NCI-H1417 (cell line): ENCODE results near the gene MOB1A.
"Not testable (repeated sequence)": the region's sequence is repeated elsewhere in the genome, so short reads cannot be mapped to it uniquely, and the experiment has no call there.

ENCODE experiments used
- DNase-seq, 3 experiments: peaks; one replicate each; lab custom pipeline; 2025; lab: John Stamatoyannopoulos, UW

MOB1A gene

DNA sequence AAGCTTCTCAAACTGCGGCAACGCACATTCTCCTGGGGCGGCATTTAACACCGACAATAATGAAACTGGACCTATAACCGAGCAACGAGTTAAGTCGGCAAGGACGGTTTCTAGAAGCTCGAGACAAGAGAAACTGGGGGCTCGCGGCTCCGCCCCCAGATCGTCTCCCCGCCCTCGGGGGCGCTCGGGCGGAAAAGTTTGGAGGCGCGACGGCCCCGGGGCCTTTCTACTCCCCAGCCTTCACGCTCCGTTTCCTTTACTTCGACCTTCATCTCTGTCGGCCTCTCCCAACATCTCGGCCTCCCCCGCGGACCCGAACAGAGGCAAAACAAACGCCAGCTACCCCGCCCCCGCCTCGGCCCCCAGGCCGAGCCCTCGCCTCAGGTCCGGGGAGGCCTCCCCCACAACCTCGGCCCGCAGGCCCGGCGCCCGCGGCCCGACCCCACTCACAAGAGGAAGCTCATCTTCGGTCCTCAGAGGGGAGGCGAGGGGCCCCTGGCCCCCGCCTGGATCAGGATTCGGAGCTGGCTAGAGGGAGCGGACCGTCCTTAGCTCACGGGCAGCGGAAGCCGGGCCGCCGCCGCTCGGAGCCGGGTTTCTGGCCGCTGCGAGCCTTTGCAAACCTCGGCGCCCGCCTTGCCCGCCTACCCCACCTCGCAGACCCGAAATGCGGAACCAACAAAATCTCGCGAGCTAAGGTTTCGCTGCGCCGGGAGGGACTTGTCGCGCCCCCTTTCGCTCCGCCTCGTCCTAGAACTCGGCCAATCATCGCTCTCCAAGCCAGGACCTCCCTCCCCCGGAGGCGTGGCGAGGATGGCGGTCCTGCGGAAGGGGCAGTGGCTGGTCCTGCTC, at the start of gene MOB1A:
TSS of gene MOB1A (minus strand) at position 669 of the 852 bp plus-strand sequence. CDS start at position 464, 205 bp downstream.
- peak; percentile 94 to 100 (median 99) for DNase-seq

- no peak for DNase-seq
Measured at GRCh38 chr2:74227646-74228045, 49.0 kb upstream of the MOB1A start.

DNA sequence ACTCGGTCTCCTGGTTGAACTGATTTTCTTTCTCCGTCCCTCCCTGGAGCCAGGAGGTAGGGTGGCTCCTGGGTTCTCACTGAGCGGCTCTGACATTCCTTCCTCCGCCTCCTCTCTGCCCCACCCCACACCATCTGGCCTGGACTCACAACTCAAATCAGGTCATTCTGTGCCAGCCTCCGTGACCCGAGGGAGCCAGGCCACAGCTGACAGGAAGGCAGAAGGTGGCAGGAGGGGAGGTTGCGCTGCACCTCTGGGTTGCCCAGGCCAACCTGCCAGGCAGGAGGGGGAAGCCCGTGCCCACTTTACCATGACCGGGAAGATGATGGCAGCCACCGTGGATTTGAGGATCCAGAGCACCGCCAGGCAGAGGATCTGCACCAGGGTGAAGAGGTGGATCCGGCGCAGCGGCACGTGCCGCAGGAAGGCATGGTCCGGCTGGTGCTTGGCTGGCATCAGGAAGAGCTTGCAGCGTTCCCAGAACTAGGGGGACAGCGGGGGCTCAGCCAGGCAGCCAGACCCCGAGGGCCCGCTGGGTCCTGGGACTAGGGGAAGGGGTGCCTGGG, 48.1 kb upstream of the MOB1A start:
- DNase-seq = no peak

- DNase-seq = no peak
Measured at GRCh38 chr2:74225698-74226459, 47.2 kb upstream of the MOB1A start.

DNA sequence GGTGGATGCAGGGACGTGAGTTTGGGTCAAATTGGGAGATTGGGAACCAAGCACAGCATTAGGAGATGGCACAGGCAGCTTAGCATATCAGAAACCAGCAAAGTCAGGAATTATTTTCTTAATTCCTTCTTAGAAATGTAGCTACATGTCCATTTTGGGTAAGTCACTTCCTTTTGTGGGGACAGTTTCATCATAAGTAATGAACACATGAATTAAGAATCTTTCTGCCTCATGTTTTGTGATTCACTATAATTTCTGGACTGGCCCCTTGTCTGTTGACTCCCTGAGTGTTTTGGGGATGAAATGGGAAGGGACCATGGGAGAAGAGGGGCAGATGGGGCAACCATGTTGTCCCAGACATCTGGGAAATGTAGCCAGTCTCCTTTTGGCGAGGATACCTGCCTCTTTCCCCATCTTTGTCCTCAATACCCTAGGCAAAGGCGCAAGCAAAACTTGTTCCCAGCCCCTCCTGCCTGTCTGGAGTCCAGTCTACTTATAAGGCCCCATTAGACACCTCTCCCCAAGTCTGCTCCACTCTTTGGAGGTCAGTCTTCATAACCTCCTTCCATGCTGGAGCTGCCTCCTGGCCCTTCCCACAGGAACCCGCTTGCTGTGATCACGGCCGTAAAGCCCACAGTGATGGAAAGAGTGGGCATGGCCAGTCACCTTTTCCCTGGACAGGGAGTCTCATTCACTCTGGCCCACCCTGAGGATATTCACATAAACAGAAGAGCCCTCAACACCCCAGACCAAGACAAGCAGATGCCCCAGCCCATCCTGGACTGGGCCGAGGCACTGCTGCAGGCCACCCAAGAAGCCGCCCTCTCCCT, 45.5 kb upstream of the MOB1A start:
- DNase-seq = no peak

DNA sequence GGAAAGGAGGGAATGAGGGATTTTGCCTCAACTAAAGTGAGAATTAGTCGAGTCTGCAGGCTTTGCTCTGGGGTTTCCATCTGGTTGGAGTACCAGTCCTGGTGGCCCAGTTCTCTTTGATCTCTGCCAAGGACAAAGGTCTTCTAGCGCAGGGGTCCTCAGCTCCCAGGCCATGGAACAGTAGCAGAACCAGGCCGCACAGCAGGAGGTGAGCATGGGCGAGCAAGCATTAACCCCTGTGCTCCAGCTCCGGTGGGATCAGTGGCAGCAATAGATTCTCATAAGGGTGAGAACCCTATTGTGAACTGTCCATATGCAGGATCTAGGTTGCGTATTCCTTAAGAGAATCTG, 43.6 kb upstream of the MOB1A start:
- no peak for DNase-seq

GRCh38 chr2:74221604-74222299, 43.1 kb upstream of the MOB1A start:
- DNase-seq = no peak

DNA sequence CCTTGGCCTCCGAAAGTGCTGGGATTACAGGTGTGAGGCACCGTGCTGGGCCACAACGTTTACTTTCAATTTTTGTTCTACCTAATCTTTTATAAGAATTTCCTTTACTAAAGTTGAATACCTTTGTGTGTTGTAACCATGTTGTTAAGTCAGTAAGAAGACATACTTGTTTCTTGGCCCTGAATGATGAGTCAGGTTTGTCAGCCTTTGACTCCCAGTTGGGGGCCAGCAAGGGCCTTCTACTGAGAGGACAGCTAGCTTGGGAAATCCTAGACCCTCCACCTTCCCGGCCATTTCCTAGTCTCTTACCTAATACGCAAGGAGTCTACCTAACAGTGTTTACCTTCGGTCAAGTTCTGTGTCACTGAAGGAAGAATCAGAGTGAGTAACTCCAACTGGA, 42.4 kb upstream of the MOB1A start:
- no peak for DNase-seq

GRCh38 chr2:74219846-74220486, 41.3 kb upstream of the MOB1A start:
- no peak for DNase-seq

- no peak for DNase-seq
Measured at GRCh38 chr2:74216642-74217041, 38.0 kb upstream of the MOB1A start.

GRCh38 chr2:74215771-74216170, 37.1 kb upstream of the MOB1A start:
- not testable (repeated sequence) for DNase-seq

- DNase-seq = no peak
Measured at GRCh38 chr2:74212702-74213410, 34.2 kb upstream of the MOB1A start.

GRCh38 chr2:74206180-74206688, 27.6 kb upstream of the MOB1A start:
- DNase-seq = no peak

DNA sequence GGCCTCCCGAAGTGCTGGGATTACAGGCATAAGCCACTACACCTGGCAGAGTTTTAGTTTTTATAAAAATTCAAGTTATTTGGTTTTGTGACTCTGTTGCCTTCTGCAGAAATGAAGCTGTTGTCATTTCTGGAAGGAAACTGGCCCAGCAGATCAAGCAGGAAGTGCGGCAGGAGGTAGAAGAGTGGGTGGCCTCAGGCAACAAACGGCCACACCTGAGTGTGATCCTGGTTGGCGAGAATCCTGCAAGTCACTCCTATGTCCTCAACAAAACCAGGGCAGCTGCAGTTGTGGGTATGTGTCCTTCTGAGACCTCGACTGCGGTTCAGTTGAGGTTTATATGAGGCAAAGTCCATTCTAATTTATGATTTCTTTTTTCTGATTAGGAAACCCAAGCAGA, 26.9 kb upstream of the MOB1A start:
- peak in 2 of 3 experiments; percentile 16 to 53 for DNase-seq

DNA sequence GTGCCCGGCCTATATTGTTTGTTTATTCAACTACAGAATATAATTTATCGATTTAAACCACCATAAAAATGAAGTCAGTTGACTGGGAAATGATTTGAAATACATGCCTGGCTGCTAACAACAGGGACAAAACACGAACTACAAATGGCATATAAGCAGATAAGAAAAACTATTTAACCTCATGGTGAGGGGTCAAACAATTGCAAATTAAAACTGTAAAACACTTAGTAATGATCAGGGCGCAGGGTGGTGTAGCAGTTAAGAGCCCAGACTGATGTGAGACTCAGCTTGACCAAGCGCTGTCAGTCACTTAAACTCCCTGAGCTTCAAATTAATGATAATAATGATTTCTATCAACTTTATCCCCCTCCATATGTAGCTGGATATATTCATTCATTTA, 26.4 kb upstream of the MOB1A start:
- DNase-seq = no peak

DNA sequence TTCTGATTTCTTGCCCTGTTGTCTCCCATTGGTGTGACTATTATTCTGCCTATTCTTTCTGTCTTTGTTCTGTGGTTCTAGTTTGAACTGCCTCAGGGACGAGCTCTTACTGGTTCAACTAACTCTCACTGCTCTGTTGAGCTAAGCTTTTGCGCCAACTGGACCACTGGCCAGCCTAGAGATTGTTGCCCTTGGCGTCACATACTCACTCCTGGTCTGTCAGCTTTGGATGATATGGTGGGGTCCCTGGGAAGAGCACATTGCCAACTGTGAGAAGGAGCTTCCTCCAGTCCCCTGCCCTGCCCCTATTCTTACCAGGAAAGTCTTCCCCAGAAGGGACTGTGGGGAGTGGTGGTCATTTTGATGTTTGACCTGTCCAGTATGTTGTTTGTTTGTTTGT, 25.8 kb upstream of the MOB1A start:
- no peak for DNase-seq

DNA sequence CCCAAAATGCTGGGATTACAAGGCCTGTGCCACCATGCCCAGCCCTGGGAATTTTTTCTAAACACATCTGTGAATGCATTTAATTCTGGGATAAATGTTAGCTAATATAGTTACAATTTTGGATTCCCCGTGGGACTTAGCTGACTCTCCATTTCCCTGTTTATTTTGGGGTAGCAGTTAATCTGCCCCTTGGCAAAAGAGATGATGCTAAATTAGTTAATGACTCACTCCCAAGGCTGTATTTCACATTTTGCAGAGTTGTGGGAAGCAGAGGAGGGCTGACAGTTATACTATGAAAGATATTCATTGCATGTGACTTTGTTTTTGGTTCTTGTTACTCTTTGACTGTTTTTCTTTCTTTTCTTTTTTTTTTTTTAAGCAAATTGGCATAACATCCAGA, 22.9 kb upstream of the MOB1A start:
- no peak for DNase-seq

DNA sequence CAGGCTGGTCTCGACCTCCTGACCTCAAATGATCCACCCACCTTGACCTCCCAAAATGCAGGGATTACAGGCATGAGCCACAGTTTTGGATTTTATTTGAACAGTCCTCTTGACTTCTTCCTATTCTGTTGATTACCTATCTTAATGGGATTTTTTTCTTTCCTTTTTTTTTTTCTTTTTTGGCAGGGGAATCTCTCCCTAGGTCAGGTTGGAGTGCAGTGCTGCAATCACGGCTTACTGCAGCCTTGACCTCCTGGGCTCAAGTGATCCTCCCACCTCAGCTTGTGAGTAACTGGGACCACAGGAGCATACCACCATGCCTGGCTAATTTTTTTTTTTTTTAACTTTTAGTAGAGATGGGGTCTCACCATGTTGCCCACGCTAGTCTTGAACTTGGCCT, 22.5 kb upstream of the MOB1A start:
- DNase-seq = no peak

DNA sequence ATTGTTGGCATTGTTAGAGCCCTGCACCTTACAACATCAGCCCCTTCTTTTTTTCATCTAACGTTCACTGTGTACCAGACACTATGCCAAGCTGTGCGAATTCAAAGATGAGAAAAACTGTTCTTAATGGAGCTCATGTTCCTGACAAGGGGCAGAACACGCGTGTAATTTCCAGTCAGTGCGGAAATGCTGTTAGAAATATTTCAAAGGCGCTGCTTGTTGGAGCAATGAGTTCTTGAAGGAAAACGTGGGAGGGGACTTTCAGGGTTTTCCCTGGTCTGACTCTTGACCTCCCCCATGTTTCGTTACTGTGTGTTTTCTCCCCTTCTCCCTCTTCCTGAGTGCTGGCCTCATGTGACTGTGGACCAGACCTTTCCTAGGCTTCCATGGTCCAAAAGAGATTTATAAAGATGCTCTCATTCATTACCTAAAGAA, 21.2 kb upstream of the MOB1A start:
- peak in 1 of 3 experiments; percentile 61 for DNase-seq

DNA sequence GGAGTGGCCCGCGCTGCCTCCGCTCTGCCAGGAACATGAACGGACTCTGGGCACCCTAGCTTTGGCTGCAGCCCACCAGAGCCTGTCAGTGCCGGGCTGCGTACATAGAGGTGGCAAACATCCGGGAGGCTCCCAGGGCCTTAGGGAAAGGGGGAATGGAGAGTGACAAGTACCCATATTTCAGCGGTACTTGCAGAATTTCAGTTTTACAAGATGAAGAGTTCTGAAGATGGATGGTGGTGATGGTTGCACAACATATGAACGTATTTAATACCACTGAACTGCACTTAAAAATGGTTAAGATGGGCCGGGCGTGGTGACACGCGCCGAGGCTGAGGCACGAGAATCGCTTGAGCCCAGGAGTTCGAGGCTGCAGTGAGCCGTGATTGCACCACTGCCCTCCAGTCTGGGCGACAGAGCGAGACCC, 20.6 kb upstream of the MOB1A start:
- no peak for DNase-seq
